Liver (tissue), 9 donors: Measurements from ENCODE around the gene CCN2. TPM values are rescaled to one million over a fixed set of nuclear protein-coding genes. Genes with fewer than 3 reads are reported as not detected.

Source experiments
- DNase-seq: peaks from one replicate; pipeline ENCODE4 v3.0.0-alpha.2; 2017; ENCODE audit warnings: low spot score
- H3K27ac ChIP-seq, 2 donors: one replicate each; pipeline ENCODE4 v1.7.0; 2013; ENCODE audit warnings: inconsistent platforms in 2 of 2, low read length in 2 of 2, control low read depth in 1 of 2, low read depth in 1 of 2, mild to moderate bottlenecking in 1 of 2
- H3K27me3 ChIP-seq, 4 donors: one replicate each; pipeline versions ENCODE4 v1.6.1 to v1.7.0; 2013; ENCODE audit warnings: low read length in 3 of 4, inconsistent platforms in 1 of 4, mild to moderate bottlenecking in 1 of 4, moderate library complexity in 1 of 4; ENCODE audit not compliant: control insufficient read depth in 4 of 4, insufficient read depth in 4 of 4
- H3K36me3 ChIP-seq, 4 donors: one replicate each; pipeline versions ENCODE4 v1.6.1 to v1.7.0; 2013; ENCODE audit warnings: low read length in 3 of 4, mild to moderate bottlenecking in 3 of 4, low read depth in 1 of 4, moderate library complexity in 1 of 4; ENCODE audit not compliant: control insufficient read depth in 4 of 4, insufficient read depth in 3 of 4
- H3K4me1 ChIP-seq, 4 donors: one replicate each; pipeline versions ENCODE4 v1.6.1 to v1.7.0; 2013; ENCODE audit warnings: low read length in 3 of 4, mild to moderate bottlenecking in 3 of 4, moderate library complexity in 1 of 4; ENCODE audit not compliant: control insufficient read depth in 4 of 4, insufficient read depth in 4 of 4
- H3K4me3 ChIP-seq, 3 donors: one replicate each; pipeline versions ENCODE4 v1.6.1 to v1.7.0; 2013; ENCODE audit warnings: low read length in 3 of 3, control low read depth in 1 of 3, low read depth in 1 of 3, mild to moderate bottlenecking in 1 of 3
- H3K9ac ChIP-seq, 2 donors: one replicate each; pipeline ENCODE4 v1.7.0; 2013; ENCODE audit warnings: low read length in 2 of 2, mild to moderate bottlenecking in 2 of 2, moderate library complexity in 2 of 2, control low read depth in 1 of 2, low read depth in 1 of 2
- H3K9me3 ChIP-seq, 4 donors: one replicate each; pipeline versions ENCODE4 v1.6.1 to v1.7.0; 2013; ENCODE audit warnings: low read length in 3 of 4; ENCODE audit not compliant: control insufficient read depth in 4 of 4
- ATF3 ChIP-seq: IDR thresholded peaks from 2 replicates; pipeline ENCODE4 v1.6.1; 2016; ENCODE audit warnings: antibody characterized with exemption
- CTCF ChIP-seq: fragments of 150-350 bp; IDR thresholded peaks from 2 replicates; pipeline ENCODE4 v1.5.1; 2017; ENCODE audit warnings: improper control_type of control experiment, low read depth, low read length; ENCODE audit not compliant: missing input control
- EGR1 ChIP-seq, 2 donors: IDR thresholded peaks; 2 replicates each; pipeline ENCODE4 v1.6.1; 2016 to 2018; ENCODE audit warnings: antibody characterized with exemption in 2 of 2, low read depth in 2 of 2
- FOXA1 ChIP-seq: IDR thresholded peaks from 2 replicates; pipeline ENCODE4 v1.6.1; 2016; ENCODE audit warnings: antibody characterized with exemption
- FOXA2 ChIP-seq: IDR thresholded peaks from 2 replicates; pipeline ENCODE4 v1.6.1; 2016; ENCODE audit warnings: antibody characterized with exemption
- GABPA ChIP-seq, 2 donors: IDR thresholded peaks in 1 of 2; conservative IDR thresholded peaks in 1 of 2; 2 replicates each; pipeline ENCODE4 v1.6.1; 2016; ENCODE audit warnings: antibody characterized with exemption in 2 of 2, mild to moderate bottlenecking in 1 of 2, moderate library complexity in 1 of 2
- HNF4A ChIP-seq, 2 donors: conservative IDR thresholded peaks; 2 replicates each; pipeline ENCODE4 v1.6.1; 2016; ENCODE audit warnings: antibody characterized with exemption in 2 of 2, mild to moderate bottlenecking in 2 of 2
- HNF4G ChIP-seq: IDR thresholded peaks from 2 replicates; pipeline ENCODE4 v1.6.1; 2016; ENCODE audit warnings: antibody characterized with exemption
- JUND ChIP-seq, 2 donors: IDR thresholded peaks; 2 replicates each; pipeline ENCODE4 v1.6.1; 2016; ENCODE audit warnings: antibody characterized with exemption in 2 of 2
- MAX ChIP-seq: IDR thresholded peaks from 2 replicates; pipeline ENCODE4 v1.6.1; 2016; ENCODE audit warnings: antibody characterized with exemption
- NR2F2 ChIP-seq: IDR thresholded peaks from 2 replicates; pipeline ENCODE4 v1.6.1; 2016; ENCODE audit warnings: antibody characterized with exemption
- RAD21 ChIP-seq, 2 donors: IDR thresholded peaks; 2 replicates each; pipeline ENCODE4 v1.6.1; 2016; ENCODE audit warnings: antibody characterized with exemption in 2 of 2, mild to moderate bottlenecking in 2 of 2
- REST ChIP-seq: IDR thresholded peaks from 2 replicates; pipeline ENCODE4 v1.6.1; 2016; ENCODE audit warnings: antibody characterized with exemption, mild to moderate bottlenecking
- RXRA ChIP-seq, 2 donors: IDR thresholded peaks; 2 replicates each; pipeline ENCODE4 v1.6.1; 2017 to 2018; ENCODE audit warnings: antibody characterized with exemption in 2 of 2, mild to moderate bottlenecking in 1 of 2
- SP1 ChIP-seq: IDR thresholded peaks from 2 replicates; pipeline ENCODE4 v1.6.1; 2018; ENCODE audit warnings: antibody characterized with exemption, mild to moderate bottlenecking
- TAF1 ChIP-seq: conservative IDR thresholded peaks from 2 replicates; pipeline ENCODE4 v1.6.1; 2016; ENCODE audit warnings: antibody characterized with exemption, mild to moderate bottlenecking
- YY1 ChIP-seq: IDR thresholded peaks from 2 replicates; pipeline ENCODE4 v1.6.1; 2016; ENCODE audit warnings: antibody characterized with exemption, mild to moderate bottlenecking
- ZBTB33 ChIP-seq: IDR thresholded peaks from 2 replicates; pipeline ENCODE4 v1.6.1; 2016; ENCODE audit warnings: antibody characterized with exemption
- WGBS: extraction: QIAGEN DNeasy Blood & Tissue Kit; methylation state at CpG from one replicate; pipeline ENCODE4 v1.1.7; 2013; 5-methylcytosine and 5-hydroxymethylcytosine counted together
- polyA plus RNA-seq, 2 donors: library from polyadenylated mRNA; stranded (reverse) in 1 of 2; unstranded in 1 of 2; fragments of 200-250 nt in 1 of 2; fragments of >200 nt in 1 of 2; fragmentation: Nextera tagmentation in 1 of 2; extraction: Ambion mirVana in 1 of 2; gene quantifications; one replicate each; pipeline versions ENCODE4 v1.2.1 to v1.2.3, GENCODE V29; 2013 to 2015
- total RNA-seq, 2 donors: library from RNA; depleted of rRNA; stranded (reverse); fragments of >200 nt; gene quantifications; one replicate each; pipeline ENCODE4 v1.2.3, GENCODE V29; 2014
- donor health status: healthy.
- donor health status: healthy.
- donor health status: healthy.
- donor health status: healthy.
- donor health status: healthy.

The CCN2 gene
- total and polyA plus RNA-seq, 4 donors: 7.3 to 26.9 (median 19.5) TPM

- TF ChIP-seq ATF3: no peak
These were observed 16.8 kb upstream of the CCN2 start (continued) for GRCh38 chr6:131967948-131968347.

GRCh38 chr6:131966443-131966842 is 15.3 kb upstream of the CCN2 start:
- WGBS: 92% methylated on average over 6 of the region's 6 CpGs
- Histone ChIP-seq H3K27me3 (no peaks in the 10 kb centered on the region), H3K4me1 (peaks cover 0 to 7% (median 4%) of the 10 kb centered on the region in 4 donors), H3K27ac (no peak overlapping the region), H3K4me3 (no peak overlapping the region), H3K9me3 (no peaks in the 10 kb centered on the region), H3K9ac (no peak overlapping the region), H3K36me3 (no peaks in the 10 kb centered on the region)
- TF ChIP-seq EGR1 (IDR thresholded peaks at IDR 0.05; ENCODE audit: low read depth in 2 of 2): no peak
- no peak for TF ChIP-seq ATF3
- TF ChIP-seq SP1: no peak
- TF ChIP-seq YY1: no peak
- no peak for TF ChIP-seq FOXA1
- no peak for TF ChIP-seq RXRA (IDR thresholded peaks at IDR 0.05)
- TF ChIP-seq CTCF: no peak
- TF ChIP-seq REST: no peak
- TF ChIP-seq HNF4G: no peak
- no peak for TF ChIP-seq HNF4A (conservative IDR thresholded peaks at IDR 0.05)
- no peak for TF ChIP-seq ZBTB33
- no peak for TF ChIP-seq NR2F2
- TF ChIP-seq MAX: no peak
- TF ChIP-seq RAD21 (IDR thresholded peaks at IDR 0.05): no peak
- no peak for TF ChIP-seq TAF1
- no peak for TF ChIP-seq GABPA (IDR thresholded peaks at IDR 0.05 in 1 of 2, conservative IDR thresholded peaks at IDR 0.05 in 1 of 2)
- no peak for TF ChIP-seq FOXA2
- TF ChIP-seq JUND (IDR thresholded peaks at IDR 0.05): no peak
- no peak for DNase-seq
